AG04450 (cell line): ENCODE measurements around the gene GOLT1A. TPM values are rescaled to one million over a fixed set of nuclear protein-coding genes. Genes with fewer than 3 reads are reported as not detected.

Experiments
- CTCF ChIA-PET: fragments of 300-600, 350-600 bp; formaldehyde crosslinking; extraction: SDS; loops from one replicate; lab custom pipeline; 2022; ENCODE audit warnings: antibody characterized with exemption, inconsistent platforms; lab: Charles Lee
- POLR2A ChIA-PET: fragments of 350-600 bp; formaldehyde crosslinking; extraction: SDS; loops from one replicate; lab custom pipeline; 2021; ENCODE audit warnings: antibody characterized with exemption, inconsistent platforms; lab: Yijun Ruan, JAX
- DNase-seq: peaks from one replicate; pipeline ENCODE4 v3.0.0-alpha.2; 2011; ENCODE audit warnings: low read depth, low spot score
- H3K27ac ChIP-seq: one replicate; pipeline ENCODE4 v1.5.1; 2012; ENCODE audit warnings: low read depth, low read length, control low read depth
- H3K27me3 ChIP-seq: one replicate; pipeline ENCODE4 v1.6.0; 2012; ENCODE audit warnings: low read length; ENCODE audit not compliant: control insufficient read depth, insufficient read depth
- H3K4me3 ChIP-seq: 2 replicates; pipeline ENCODE4 v1.5.1; 2011; ENCODE audit warnings: mild to moderate bottlenecking, low read depth, low read length, control low read depth
- H3K9me3 ChIP-seq: 2 replicates; pipeline ENCODE4 v1.5.1; 2012; ENCODE audit warnings: low read length; ENCODE audit not compliant: control insufficient read depth, insufficient read depth
- CTCF ChIP-seq: IDR thresholded peaks from 2 replicates; pipeline ENCODE4 v1.5.1; 2011; ENCODE audit warnings: low read depth, low read length, control low read depth, inconsistent platforms
- polyA plus RNA-seq: library from polyadenylated mRNA; depleted of rRNA; stranded (reverse); fragments of >200 nt; gene quantifications from 2 replicates; pipeline ENCODE4 v1.2.3, GENCODE V29; 2011

The GOLT1A gene
- polyA plus RNA-seq, 1 experiment, result not detected

GRCh38 chr1:204250428-204251030 lies 36.7 kb upstream of the GOLT1A start:
- DNase-seq, result no peak
- no peaks in the 10 kb centered on the region for H3K27me3 ChIP-seq
- CTCF ChIA-PET, result interaction anchor here (0.9 kb wide), 1 partner anchor 113 kb away, joined by 6 read pairs; no protein-coding TSS in a partner anchor
- no peak for TF ChIP-seq CTCF
- H3K27ac ChIP-seq, result no peak overlapping the region
- H3K9me3 ChIP-seq, result no peaks in the 10 kb centered on the region
- H3K4me3 ChIP-seq, result no peak overlapping the region
- POLR2A ChIA-PET, result no interaction called here

DNA sequence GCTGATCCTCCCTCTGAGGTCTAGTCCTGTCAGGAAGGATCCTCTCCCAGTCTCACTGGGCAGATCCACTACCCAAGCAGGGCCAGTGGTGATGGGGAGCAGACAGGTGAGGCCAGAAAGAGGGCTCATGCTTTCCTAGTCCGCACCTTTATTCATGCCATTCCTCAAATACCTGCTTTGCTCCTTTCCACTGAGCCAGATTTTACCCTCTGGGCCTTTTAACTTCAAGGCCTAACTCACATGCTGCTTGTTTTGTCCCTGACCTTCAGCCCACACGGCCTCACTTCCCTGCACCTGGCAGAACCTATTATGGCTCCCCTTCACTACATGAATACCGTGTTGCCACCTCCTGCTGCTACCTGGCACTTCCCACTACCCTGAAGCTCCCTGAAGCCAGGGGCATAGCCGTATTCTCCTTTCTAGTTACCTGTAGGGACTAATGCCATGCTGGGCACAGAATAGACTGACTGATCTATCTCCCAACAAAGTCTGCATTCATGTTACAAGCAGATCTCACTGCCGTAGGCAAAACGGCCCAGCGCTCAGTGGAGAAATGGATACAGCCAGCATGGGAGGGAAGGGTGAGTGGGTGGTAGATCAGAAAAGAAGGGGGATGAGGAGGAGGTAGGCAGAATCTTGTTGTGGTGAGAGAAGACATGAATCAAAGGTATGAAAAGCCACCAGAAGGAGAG lies 36.1 kb upstream of the GOLT1A start:
- TF ChIP-seq CTCF, result no peak
- Histone ChIP-seq H3K9me3 (no peaks in the 10 kb centered on the region), H3K4me3 (no peak overlapping the region), H3K27me3 (no peaks in the 10 kb centered on the region), H3K27ac (no peak overlapping the region)
- ChIA-PET POLR2A (no interaction called here), CTCF (interaction anchor here (0.9 to 3.5 kb wide), 2 partner anchors 8 to 114 kb away, joined by 6 to 16 read pairs; no protein-coding TSS in a partner anchor)
- no peak for DNase-seq

DNA sequence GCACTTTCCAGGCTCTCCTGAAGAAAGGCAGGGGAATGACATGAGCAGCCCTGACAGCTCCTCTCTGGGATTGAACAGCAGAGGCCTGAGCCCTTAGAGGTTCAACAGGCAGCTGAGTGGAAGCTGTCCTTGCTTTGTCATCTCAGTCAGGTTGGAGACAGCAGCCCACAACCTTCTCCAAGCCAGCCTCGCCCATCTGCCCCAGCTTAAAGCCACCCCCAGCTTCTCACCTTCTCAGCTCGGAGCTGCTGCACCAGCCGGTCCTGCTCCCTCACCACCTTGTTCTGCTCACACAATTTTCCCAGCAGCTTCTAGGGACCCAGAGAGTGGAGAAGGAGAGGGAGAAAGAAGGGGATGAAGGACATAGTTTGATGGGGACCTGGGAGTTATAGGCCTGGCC lies 35.2 kb upstream of the GOLT1A start:
- ChIA-PET POLR2A (no interaction called here), CTCF (interaction anchor here (1.1 to 3.5 kb wide), 4 partner anchors 9 to 118 kb away, joined by 3 to 16 read pairs (median 6); partner anchors contain the start of gene GOLT1A)
- no peak for DNase-seq
- Histone ChIP-seq H3K27me3 (no peaks in the 10 kb centered on the region), H3K9me3 (no peaks in the 10 kb centered on the region), H3K27ac (no peak overlapping the region), H3K4me3 (no peak overlapping the region)
- TF ChIP-seq CTCF, result no peak

DNA sequence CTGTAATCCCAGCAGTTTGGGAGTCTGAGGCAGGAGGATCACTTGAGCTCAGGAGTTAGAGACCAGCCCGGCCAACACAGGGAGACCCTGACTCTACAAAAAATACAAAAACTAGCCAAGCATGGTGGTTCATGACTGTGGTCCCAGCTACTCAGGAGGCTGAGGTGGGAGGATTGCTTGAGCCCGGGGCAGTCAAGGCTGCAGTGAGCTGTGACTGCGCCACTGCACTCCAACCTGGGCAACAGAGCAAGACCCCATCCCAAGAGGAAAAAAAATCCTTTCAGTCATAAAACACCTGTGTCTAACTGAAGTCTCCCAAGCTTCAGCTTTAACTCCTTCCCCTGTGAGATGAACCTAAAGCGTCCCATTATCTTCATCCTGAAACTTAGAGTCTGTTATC lies 33.1 kb upstream of the GOLT1A start:
- TF ChIP-seq CTCF, result no peak
- ChIA-PET CTCF (interaction anchor here (3.5 kb wide), 1 partner anchor 11 kb away, joined by 16 read pairs; no protein-coding TSS in a partner anchor), POLR2A (no interaction called here)
- no peak for DNase-seq
- Histone ChIP-seq H3K27me3 (no peaks in the 10 kb centered on the region), H3K4me3 (no peak overlapping the region), H3K9me3 (no peaks in the 10 kb centered on the region; the same call in 1 of the 2 replicates), H3K27ac (no peak overlapping the region)

DNA sequence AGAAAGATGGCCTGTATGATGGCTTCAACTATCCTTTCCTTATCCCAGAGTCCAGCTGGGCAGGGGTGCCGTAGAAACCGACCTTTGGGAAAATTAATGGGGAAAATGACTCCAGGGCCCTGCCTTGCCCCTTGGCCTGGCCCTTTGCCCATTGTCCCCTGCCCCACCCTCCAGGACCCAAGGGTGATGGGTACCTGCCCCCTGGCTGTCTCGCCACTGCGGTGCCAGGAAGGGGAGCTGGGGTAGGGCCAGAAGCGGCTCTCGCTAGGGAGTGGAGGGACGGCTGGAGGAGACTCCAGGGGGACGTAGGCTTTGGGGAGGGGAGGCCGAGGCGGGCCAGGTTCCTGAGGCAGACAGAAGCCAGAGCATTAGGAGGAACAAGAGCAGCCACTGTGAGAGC lies 29.1 kb upstream of the GOLT1A start:
- ChIA-PET POLR2A (no interaction called here), CTCF (interaction anchor here (1.2 kb wide), 1 partner anchor 15 kb away, joined by 3 read pairs; no protein-coding TSS in a partner anchor)
- no peaks in the 10 kb centered on the region for H3K27me3 ChIP-seq
- no peak for DNase-seq
- no peak overlapping the region for H3K27ac ChIP-seq
- H3K4me3 ChIP-seq, result no peak overlapping the region
- no peaks in the 10 kb centered on the region; the same call in 1 of the 2 replicates for H3K9me3 ChIP-seq
- TF ChIP-seq CTCF, result no peak
